Stimulated activated CD8-positive, alpha-beta memory T cell treated with anti-CD3 and anti-CD28 coated beads, Interleukin-7, amount 100 ng/mL, for 24 hours (primary cell): ENCODE measurements around the gene UGT1A3.
"Not testable (repeated sequence)": the region's sequence is repeated elsewhere in the genome, so short reads cannot be mapped to it uniquely, and the experiment has no call there.

ENCODE experiments used
- DNase-seq: peaks from one replicate; pipeline ENCODE4 v3.0.0-alpha.2; 2020; ENCODE audit warnings: low read depth

The UGT1A3 gene

GRCh38 chr2:233728723-233729301 lies at the start of gene UGT1A3:
UGT1A3 (plus strand) TSS chr2:233729042; CDS start chr2:233729127, 85 bp downstream.
- no peak for DNase-seq

GRCh38 chr2:233679196-233679595 lies 49.6 kb upstream of the UGT1A3 start:
- no peak for DNase-seq

- no peak for DNase-seq
Observed at GRCh38 chr2:233680361-233681045, 48.3 kb upstream of the UGT1A3 start.

GRCh38 chr2:233681521-233682099 lies 47.2 kb upstream of the UGT1A3 start, which contains the start of gene UGT1A7:
UGT1A7 (plus strand) TSS chr2:233681901; CDS start chr2:233681938, 37 bp downstream.
- no peak for DNase-seq

GRCh38 chr2:233684640-233685039 lies 44.2 kb upstream of the UGT1A3 start:
- no peak for DNase-seq

GRCh38 chr2:233686928-233687327 lies 41.9 kb upstream of the UGT1A3 start:
- DNase-seq, result no peak

- DNase-seq, result no peak
Observed at GRCh38 chr2:233688341-233688740, 40.5 kb upstream of the UGT1A3 start.

GRCh38 chr2:233689031-233689430 lies 39.8 kb upstream of the UGT1A3 start:
- DNase-seq, result no peak

GRCh38 chr2:233689501-233689900 lies 39.3 kb upstream of the UGT1A3 start:
- no peak for DNase-seq

- no peak for DNase-seq
Observed at GRCh38 chr2:233690444-233690843, 38.4 kb upstream of the UGT1A3 start.

- no peak for DNase-seq
Observed at GRCh38 chr2:233691443-233692433, 37.1 kb upstream of the UGT1A3 start.

GRCh38 chr2:233692648-233693047 lies 36.2 kb upstream of the UGT1A3 start, which contains the start of gene UGT1A6:
UGT1A6 (plus strand) TSS chr2:233692890; CDS start chr2:233693005, 115 bp downstream.
- no peak for DNase-seq

GRCh38 chr2:233693963-233694362 lies 34.9 kb upstream of the UGT1A3 start:
- no peak for DNase-seq

GRCh38 chr2:233698740-233699139 lies 30.1 kb upstream of the UGT1A3 start:
- DNase-seq, result no peak

GRCh38 chr2:233699424-233700027 lies 29.3 kb upstream of the UGT1A3 start:
- DNase-seq, result no peak

- DNase-seq, result no peak
Observed at GRCh38 chr2:233700028-233700635, 28.7 kb upstream of the UGT1A3 start.

GRCh38 chr2:233700842-233701241 lies 28.0 kb upstream of the UGT1A3 start:
- not testable (repeated sequence) for DNase-seq

GRCh38 chr2:233702238-233702637 lies 26.6 kb upstream of the UGT1A3 start:
- DNase-seq, result no peak

- DNase-seq, result no peak
Observed at GRCh38 chr2:233705911-233706506, 22.8 kb upstream of the UGT1A3 start.

- no peak for DNase-seq
Observed at GRCh38 chr2:233706720-233707119, 22.1 kb upstream of the UGT1A3 start.
